DMS53 treated with DMSO at 0.1 percent for 48 hours (cell line): Measurements from ENCODE around the gene FRMD3.
"Not testable (repeated sequence)": the region's sequence is repeated elsewhere in the genome, so short reads cannot be mapped to it uniquely, and the experiment has no call there.

Experiments
- DNase-seq: peaks from one replicate; lab custom pipeline; 2025; ENCODE audit not compliant: unreplicated experiment; lab: John Stamatoyannopoulos, UW

FRMD3 gene

GRCh38 chr9:83526211-83526610, 12.0 kb downstream of the FRMD3 start:
- no peak for DNase-seq

- DNase-seq: no peak
These were observed 14.5 kb downstream of the FRMD3 start for GRCh38 chr9:83523684-83524083.

DNA sequence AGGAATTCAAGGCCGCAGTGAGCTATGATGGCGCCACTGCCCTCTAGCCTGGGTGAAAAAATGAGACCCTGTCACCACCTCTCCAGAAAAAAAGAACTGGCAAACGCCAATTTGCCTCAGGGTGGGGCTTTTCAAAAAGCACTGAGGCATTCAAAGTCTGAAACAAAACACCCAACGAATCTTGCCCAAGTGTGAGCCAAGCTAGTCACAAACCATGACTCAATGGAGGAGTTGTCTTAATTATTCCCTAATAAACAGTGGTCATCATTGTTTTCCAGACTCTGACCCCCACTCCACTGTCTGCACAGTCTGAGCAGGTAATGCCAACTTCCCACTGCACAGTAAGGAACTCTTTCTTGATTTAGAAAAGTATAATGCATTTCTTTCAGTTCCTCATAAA, 16.8 kb downstream of the FRMD3 start:
- no peak for DNase-seq

GRCh38 chr9:83521011-83521410, 17.2 kb downstream of the FRMD3 start:
- no peak for DNase-seq

DNA sequence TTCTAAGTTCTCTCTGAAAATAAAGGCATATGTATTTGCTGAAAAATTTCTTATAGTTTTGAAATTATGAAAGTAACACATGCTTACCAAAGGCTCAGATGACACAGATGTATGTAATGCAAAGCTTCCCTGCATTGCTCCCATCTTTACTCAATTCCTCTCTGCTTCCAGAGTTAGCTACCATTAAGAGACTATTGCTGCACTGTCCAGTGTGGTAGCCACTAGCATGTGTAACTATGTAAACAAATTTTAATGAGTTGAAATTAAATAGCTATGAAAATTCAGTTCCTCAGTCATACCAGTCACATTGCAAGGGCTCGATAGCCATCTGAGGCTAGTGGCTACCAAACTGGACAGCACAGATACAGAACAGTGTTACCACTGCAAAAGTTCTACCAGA, 17.9 kb downstream of the FRMD3 start:
- no peak for DNase-seq

DNA sequence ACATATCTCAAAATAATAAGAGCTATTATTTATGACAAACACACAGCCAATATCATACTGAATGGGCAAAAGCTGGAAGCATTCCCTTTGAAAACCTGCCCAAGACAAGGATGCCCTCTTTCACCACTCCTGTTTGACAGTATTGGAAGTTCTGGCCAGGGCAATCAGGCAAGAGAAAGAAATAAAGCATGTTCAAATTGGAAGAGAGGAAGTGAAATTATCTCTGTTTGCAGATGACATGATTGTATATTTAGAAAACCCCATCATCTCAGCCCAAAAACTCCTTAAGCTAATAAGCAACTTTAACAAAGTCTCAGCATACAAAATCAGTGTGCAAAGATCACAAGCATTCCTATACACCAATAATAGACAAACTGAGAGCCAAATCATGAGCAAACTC, 20.2 kb downstream of the FRMD3 start:
- DNase-seq: not testable (repeated sequence)

DNA sequence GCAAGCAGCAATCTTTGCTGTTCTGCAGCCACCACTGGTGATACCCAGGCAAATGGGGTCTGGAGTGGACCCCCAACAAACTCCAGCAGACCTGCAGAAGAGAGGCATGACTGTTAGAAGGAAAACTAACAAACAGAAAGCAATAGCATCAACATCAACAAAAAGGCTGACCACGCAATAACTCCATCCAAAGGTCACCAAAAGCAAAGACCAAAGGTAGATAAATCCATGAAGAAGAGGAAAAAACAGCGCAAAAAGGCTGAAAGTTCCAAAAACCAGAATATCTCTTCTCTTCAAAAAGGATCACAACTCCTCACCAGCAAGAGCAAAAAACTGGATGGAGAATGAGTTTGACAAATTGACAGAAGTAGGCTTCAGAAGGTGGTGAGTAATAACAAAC, 23.4 kb downstream of the FRMD3 start:
- no peak for DNase-seq

GRCh38 chr9:83512621-83513020, 25.6 kb downstream of the FRMD3 start:
- DNase-seq: no peak

DNA sequence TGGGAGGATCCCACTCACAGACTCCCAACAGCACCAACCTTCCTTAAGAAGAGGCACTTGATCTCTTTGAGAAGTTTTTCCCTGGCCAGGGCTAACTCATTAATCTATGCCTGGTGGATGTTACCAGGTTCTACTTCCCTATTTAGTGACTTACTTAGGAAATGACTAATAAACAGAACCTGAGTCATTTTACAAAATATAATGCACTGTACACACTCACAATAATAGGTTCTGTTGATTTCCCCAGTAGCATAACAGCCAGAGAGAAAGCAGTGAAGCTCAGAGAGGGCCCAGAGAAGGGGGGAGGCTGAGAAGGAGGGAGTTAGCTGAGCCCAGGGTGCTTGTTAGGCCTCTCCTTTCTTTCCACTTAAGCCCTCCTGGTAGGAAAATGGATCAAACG, 27.1 kb downstream of the FRMD3 start:
- peak; percentile 55 for DNase-seq

GRCh38 chr9:83509402-83509801, 28.8 kb downstream of the FRMD3 start:
- DNase-seq: no peak

- no peak for DNase-seq
These were observed 30.1 kb downstream of the FRMD3 start for GRCh38 chr9:83508067-83508466.

GRCh38 chr9:83505282-83505681, 32.9 kb downstream of the FRMD3 start:
- DNase-seq: peak; percentile 81

- no peak for DNase-seq
These were observed 34.3 kb downstream of the FRMD3 start for GRCh38 chr9:83503866-83504265.

- DNase-seq: no peak
These were observed 36.6 kb downstream of the FRMD3 start for GRCh38 chr9:83501565-83501964.

DNA sequence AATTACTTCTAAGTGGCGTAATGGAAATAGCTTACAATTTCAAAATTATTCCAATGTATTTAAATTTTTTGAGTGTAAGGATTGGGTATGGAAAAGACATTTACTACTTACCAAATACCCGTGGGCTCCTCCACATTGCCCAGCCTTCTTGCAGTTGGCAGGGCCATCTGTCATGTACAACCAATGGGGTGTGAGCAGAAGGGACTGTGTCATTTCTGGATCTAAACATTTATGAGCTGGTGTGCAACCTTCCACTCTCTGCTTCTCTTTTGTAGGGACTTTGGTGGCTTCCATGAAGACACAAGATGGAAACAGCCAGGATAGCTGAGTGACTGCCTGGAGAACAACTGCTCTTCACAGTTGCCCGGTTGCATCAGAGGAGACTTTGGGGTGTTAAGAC, 40.8 kb downstream of the FRMD3 start:
- no peak for DNase-seq

DNA sequence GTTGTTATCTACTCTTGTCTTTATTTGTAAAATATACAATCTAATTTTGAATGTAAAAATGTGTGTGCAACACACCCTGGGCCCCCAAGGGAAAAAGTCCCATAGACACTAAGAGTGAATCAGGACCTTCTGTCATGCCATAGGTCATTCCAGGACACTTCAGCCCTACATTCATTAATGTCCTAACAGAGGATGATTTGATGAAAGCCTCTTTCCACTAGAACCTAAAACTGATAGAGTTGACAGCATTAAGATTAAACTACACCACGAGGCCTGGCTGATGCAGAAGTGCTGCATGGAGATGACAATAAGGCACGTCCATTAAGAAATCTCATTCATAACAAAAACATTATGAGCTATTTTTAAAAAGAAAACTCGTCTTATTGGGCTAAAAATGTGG, 46.2 kb downstream of the FRMD3 start:
- DNase-seq: no peak

DNA sequence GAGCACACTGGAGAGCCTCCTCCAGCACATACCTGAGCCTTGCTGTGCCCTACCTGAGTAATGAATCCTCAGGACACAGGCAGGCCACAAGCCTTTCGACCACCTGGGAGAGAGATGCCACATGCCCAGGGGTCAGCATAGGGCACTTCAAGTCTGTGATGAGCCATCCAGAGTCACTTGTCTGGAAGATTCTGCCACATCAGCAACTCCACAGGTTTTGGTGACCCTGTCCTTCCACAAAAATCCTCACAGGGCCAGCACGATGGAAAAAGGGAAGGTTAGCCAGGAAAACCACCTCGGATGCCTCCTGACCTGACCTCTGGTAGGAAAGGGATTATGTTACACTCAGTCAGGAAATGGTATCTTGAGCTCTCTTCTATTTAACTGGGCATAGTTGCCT, 46.8 kb downstream of the FRMD3 start:
- no peak for DNase-seq

DNA sequence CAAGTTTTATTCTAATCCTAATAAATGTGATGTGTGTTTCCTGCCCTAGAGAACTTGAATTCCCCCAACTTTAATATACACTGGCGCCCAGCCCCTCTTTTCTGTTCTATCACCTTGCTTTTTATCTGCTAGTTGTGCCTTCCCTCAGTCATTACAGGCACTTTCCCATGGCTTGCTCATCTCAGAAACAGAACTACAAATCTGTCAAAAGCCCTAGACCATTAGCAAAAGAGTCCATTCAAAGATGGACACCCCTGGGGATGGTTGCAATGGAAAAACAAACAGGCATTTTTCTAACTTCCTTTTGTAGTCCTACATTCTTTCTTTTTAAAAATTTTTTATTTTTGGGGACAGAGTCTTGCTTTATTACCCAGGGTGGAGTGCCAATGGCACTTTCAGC, 48.2 kb downstream of the FRMD3 start:
- no peak for DNase-seq

DNA sequence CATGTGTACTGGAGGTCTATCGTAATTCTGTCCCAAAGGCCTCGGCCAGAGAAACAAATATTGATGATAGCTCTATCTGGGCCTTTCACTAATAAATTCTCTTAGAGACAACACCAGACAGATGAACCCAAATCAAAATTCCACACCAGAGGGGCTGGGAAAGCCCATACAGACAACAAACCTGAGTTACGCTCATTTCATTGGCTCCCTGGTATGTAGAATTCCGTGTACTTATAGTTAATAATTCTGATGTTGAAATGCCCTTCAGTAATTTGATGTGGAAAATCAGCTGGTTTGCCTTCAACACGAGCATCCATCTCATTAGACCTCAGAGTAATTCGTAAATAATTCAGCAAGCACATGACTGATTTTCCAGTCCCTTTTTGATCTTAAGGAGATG, 53.2 kb downstream of the FRMD3 start:
- DNase-seq: no peak

- no peak for DNase-seq
These were observed 55.0 kb downstream of the FRMD3 start for GRCh38 chr9:83483223-83483622.

DNA sequence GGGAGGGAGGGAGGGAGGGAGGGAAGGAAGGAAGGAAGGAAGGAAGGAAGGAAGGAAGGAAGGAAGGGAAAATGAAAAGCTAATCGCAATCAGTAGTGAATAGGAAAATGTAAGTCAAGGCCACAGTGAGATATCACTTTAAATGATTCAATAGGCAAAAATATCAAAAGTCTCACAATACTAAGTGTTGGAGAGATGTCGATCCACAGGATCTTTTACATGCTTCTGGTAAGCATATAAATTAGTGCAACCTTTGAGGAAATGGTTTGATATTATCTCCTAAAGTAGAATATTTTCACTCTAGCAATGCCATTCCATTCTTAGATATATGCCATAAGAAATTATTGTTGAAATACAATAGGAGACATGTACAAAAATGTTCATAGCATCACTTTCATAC, 58.4 kb downstream of the FRMD3 start:
- DNase-seq: no peak

DNA sequence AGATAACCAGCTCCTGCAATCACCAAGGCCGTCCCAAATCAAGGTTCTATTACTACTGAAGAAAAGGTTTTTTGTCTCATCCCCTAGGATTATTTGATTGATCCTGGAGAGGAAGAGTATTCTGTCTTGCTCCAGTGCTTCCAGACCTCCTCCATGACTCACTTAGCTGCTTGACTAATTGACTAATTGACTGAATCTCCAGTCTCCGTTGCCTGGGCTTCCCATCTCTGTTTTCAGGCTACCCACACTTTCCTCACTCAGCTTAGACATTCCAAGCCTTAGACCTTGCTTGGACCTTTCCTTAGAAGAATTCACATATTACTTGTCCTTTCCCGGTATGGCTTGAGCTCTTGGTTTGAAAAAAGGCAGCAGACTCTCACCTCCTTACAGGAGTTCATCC, 60.6 kb downstream of the FRMD3 start:
- no peak for DNase-seq

DNA sequence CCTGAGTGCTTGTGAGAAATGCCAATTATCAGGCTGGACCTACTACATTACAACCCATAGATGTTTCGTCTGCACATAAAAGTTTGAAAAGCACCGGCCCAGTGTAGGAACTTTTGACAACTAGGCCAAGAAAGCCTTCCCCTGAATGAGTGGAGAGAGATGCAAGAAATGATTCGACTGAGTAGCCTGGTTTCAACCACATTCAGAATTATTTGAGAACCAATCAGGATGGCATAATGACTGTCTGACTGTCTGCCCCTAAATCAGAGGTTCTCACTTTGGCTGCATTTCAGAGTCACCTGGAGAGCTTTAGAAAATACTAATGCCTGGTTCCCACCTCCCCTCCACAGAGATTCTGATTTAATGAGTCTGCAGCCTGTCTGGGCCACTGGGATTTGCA, 61.1 kb downstream of the FRMD3 start:
- DNase-seq: no peak

- DNase-seq: no peak
These were observed 61.7 kb downstream of the FRMD3 start for GRCh38 chr9:83476513-83476912.
